HG03432 (cell line): ENCODE data around the gene NDUFC2.
"Not testable (repeated sequence)": the region's sequence is repeated elsewhere in the genome, so short reads cannot be mapped to it uniquely, and the experiment has no call there.

Source experiments
- ATAC-seq: cut with Tn5 transposase; IDR thresholded peaks from one replicate; pipeline ENCODE4 v1.9.1; 2021; ENCODE audit warnings: mild to moderate bottlenecking, moderate library complexity; ENCODE audit not compliant: unreplicated experiment

The NDUFC2 gene

DNA sequence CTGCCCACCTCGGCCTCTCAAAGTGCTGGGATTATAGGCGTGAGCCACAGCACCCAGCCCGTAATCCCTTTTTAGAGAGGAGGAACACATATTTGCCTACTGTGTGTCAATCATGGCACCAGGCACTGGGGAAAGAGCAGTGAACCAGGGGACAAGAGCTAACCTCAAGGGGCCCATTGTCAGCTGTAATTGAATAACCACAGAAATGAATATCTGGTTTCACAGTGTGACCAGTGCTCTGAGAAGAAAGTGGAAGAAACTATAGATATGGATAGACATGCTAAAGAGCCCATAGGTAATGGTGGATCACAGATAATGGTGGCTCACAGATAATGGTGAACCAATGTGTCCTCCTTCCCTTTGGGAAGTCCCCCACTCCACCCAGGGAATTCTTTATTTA, 48.0 kb downstream of the NDUFC2 start:
- peak; percentile 81 for ATAC-seq

GRCh38 chr11:78030429-78031325, 49.0 kb downstream of the NDUFC2 start:
- no peak for ATAC-seq

DNA sequence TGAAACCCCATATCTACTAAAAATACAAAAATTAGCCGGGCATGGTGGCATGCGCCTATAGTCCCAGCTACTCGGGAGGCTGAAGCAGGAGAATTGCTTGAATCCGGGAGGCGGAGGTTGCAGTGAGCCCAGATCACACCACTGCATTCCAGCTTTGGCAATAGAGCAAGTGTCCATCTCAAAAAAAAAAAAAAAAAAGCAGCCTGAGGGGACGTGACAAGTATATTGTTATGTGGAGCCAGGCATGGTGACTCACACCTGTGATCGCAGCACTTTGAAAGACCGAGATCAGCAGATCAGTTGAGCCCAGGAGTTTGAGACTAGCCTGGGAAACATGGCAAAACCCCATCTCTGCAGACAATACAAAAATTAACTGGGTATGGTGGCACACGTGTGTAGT, 51.2 kb downstream of the NDUFC2 start:
- not testable (repeated sequence) for ATAC-seq

DNA sequence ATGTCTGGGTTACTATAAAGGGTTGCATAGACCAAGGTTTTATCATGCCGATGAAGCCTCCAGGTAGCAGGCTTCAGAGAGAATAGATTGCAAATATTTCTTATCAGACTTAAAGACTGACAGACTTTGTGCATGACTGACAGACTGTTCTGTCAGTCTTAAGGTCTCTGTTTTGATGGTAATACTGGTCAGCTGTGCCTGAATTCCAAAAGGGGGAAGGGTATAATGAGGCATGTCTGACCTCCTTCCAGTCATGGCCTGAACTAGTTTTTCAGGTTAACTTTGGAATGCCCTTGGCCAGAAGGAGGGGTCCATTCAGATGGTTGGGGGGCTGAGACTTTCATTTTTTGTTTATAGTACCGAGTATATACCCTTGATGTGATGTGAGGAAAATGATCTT, 51.9 kb downstream of the NDUFC2 start:
- ATAC-seq, result no peak

DNA sequence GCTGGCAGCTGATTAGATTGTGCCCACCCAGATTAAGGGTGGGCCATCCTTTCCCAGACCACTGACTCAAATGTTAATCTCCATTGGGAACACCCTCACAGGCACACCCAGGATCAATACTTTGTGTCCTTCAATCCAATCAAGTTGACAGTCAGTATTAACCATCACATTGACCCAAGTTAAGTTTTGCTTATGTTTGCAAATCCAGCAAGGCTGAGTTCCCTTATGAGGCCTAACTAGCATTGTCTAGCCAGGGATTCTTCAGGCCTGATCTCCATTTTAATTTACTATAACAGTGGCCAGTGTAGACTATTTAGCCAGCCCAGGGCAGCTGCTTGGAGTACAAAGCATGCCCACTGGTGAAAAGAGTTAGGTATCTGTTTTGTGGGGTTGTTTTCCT, 54.3 kb downstream of the NDUFC2 start:
- ATAC-seq, result no peak

DNA sequence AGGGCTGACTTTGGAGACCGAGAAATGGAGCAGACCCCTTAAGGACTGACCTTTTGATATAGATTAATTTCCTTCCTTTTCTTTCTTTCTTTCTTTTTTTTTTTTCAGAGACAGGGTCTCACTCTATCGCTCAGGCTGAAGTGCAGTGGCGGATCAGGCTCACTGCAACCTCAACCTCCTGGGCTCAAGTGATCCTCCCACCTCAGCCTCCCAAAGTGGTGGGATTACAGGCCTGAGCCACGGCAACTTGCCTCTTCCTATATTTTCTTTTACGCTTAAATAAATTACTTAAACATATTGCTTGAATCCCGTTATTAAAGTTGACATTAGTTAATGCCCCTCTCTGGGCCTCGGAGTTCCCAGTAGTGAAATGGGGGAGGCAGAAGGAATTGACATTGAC, 56.2 kb downstream of the NDUFC2 start:
- no peak for ATAC-seq

DNA sequence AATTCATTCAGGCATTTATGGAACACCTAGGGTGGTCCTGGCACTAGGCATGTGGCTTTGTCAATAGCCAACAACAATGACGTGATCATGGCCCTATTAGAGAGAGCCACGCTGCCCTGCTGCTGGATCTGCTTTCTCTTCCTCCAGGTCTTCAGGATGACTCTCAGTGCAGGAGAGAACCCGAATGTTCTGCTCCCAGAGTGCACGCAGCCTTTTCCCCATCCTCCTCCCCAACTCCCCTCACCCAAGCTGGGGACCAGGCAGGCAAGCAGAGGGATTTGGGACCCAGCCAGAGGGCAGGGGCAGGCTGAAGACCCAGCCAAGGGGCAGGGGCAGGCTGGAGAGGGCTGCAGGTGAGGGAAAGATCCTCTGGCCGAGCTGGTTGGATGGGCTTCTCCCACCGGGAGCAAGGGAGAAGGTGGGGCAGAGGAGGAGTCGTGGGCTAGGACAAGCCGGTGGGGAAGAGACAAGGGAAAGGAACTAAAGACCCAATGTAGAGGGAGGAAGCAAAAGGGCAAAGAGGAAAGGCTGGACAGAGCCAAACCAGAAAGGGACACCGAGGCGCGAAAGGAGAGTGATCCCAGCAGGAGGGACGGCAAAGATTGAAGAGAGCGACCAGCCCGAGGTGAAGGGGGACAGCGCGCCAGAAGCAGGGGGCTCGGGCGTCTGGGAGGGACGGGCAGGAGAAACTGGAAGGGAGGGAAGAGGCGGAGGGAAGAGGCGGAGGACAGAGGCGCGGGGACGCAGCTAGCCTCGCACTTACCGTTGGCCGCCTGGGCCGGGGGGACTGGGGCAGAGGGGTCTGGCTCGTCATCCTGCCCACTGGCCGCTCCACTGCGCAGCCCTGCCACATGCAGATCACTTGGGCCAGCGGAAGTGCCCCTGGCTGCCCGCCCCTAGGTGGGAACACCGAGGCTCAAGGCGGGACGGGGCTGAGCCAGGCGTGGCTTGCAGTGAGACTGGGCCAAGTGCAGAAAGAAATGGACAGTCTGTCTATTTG, 57.0 kb downstream of the NDUFC2 start, which contains the start of gene KCTD14:
Gene KCTD14 (minus strand): TSS at position 880 of the 1,000 bp plus-strand sequence. CDS start 27 bp downstream, at position 853.
- no peak for ATAC-seq

- no peak for ATAC-seq
These were observed 58.1 kb downstream of the NDUFC2 start for GRCh38 chr11:78021611-78022010.

DNA sequence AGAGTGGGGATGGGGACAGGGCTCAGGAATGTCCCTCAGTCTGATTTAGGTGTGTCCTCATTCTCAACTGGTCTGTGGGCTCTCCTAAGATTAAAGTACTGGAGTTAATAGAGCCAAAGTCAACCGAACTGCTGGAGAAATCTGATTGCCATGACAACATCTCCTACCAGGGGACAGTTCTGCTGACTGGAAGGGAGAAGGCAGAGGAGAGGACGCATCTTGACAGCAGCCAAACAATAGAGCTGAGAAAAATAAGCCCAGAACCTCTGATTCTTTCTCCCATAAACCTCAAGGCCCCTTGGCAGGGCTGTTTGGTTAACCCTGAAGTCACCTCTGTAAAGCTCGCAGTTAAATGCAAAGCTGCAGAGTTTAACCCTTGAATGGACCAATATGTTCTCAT, 59.4 kb downstream of the NDUFC2 start:
- no peak for ATAC-seq

GRCh38 chr11:78019808-78020207, 59.9 kb downstream of the NDUFC2 start:
- ATAC-seq, result no peak
